Breast epithelium (tissue), 4 donors: Measurements from ENCODE around the gene TNFSF8. TPM values are rescaled to one million over a fixed set of nuclear protein-coding genes. Genes with fewer than 3 reads are reported as not detected.

Experiments used
- DNase-seq, 2 donors: peaks; one replicate each; pipeline ENCODE4 v3.0.0-alpha.2; 2019; ENCODE audit warnings: low spot score in 2 of 2
- H3K27ac ChIP-seq, 2 donors: fragments of 200-600 bp; sonication (generic) in 1 of 2; one replicate each; pipeline ENCODE4 v1.5.1; 2016 to 2019; ENCODE audit warnings: mild to moderate bottlenecking in 1 of 2
- H3K27me3 ChIP-seq, 2 donors: fragments of 200-600 bp; sonication (generic) in 1 of 2; one replicate each; pipeline versions ENCODE4 v1.5.1 to v1.6.0; 2017 to 2019; ENCODE audit warnings: control low read depth in 1 of 2, mild to moderate bottlenecking in 1 of 2
- H3K36me3 ChIP-seq: fragments of 200-600 bp; one replicate; pipeline ENCODE4 v1.5.1; 2019
- H3K4me1 ChIP-seq, 2 donors: fragments of 200-600 bp; sonication (generic); one replicate each; pipeline ENCODE4 v1.5.1; 2016 to 2019; ENCODE audit warnings: control low read depth in 1 of 2
- H3K4me3 ChIP-seq, 3 donors: fragments of 200-600 bp; sonication (generic); 1 replicate in 2 of 3; 2 replicates in 1 of 3; pipeline ENCODE4 v1.5.1; 2016 to 2019; ENCODE audit warnings: mild to moderate bottlenecking in 3 of 3, moderate library complexity in 2 of 3
- H3K9me3 ChIP-seq, 2 donors: fragments of 200-600 bp; sonication (generic) in 1 of 2; one replicate each; pipeline ENCODE4 v1.5.1; 2016 to 2019; ENCODE audit warnings: control low read depth in 1 of 2
- CTCF ChIP-seq, 3 donors: fragments of 450-650 bp; IDR thresholded peaks; one replicate each; pipeline ENCODE4 v1.5.1; 2016 to 2017; ENCODE audit warnings: antibody characterized with exemption in 3 of 3, mild to moderate bottlenecking in 3 of 3, moderate library complexity in 3 of 3
- POLR2A ChIP-seq: fragments of 450-650 bp; IDR thresholded peaks from one replicate; pipeline ENCODE4 v1.6.1; 2016; ENCODE audit warnings: antibody characterized with exemption, mild to moderate bottlenecking, moderate library complexity
- POLR2AphosphoS5 ChIP-seq, 3 donors: sonication (generic); formaldehyde crosslinking; IDR thresholded peaks; one replicate each; pipeline ENCODE4 v1.6.1; 2017; ENCODE audit warnings: antibody characterized with exemption in 3 of 3
- intact Hi-C: fragments of 100-400 bp; cut with DNase I; formaldehyde crosslinking; loops from one replicate; pipeline ENCODE4 v1.15.1; 2023; ENCODE audit warnings: low total_unique reads
- total RNA-seq, 3 donors: library from RNA; depleted of rRNA; stranded (reverse); fragments of >200 nt; gene quantifications; one replicate each; pipeline ENCODE4 v1.1.0, GENCODE V29; 2016

The TNFSF8 gene
- total RNA-seq, 3 donors from 2014 or later: 2.6 to 9.8 (median 4.7) TPM

GRCh38 chr9:114936581-114936980, 6.2 kb upstream of the TNFSF8 start:
- intact Hi-C loops: no loop called here
- no peak for DNase-seq
- no peaks in the 10 kb centered on the region for H3K36me3 ChIP-seq
- H3K9me3 ChIP-seq: no peaks in the 10 kb centered on the region
- H3K27ac ChIP-seq: no peak overlapping the region
- TF ChIP-seq CTCF (IDR thresholded peaks at IDR 0.05) (no peak), POLR2A (no peak), POLR2AphosphoS5 (IDR thresholded peaks at IDR 0.05) (no peak)
- no peaks in the 10 kb centered on the region for H3K27me3 ChIP-seq
- no peaks in the 10 kb centered on the region for H3K4me1 ChIP-seq
- H3K4me3 ChIP-seq: no peak overlapping the region

GRCh38 chr9:114935119-114935518, 4.7 kb upstream of the TNFSF8 start:
- Histone ChIP-seq H3K36me3 (no peaks in the 10 kb centered on the region), H3K27ac (no peak overlapping the region), H3K9me3 (no peaks in the 10 kb centered on the region), H3K27me3 (no peaks in the 10 kb centered on the region), H3K4me3 (no peak overlapping the region), H3K4me1 (no peaks in the 10 kb centered on the region)
- DNase-seq: no peak
- no peak for TF ChIP-seq POLR2A
- no peak for TF ChIP-seq POLR2AphosphoS5 (IDR thresholded peaks at IDR 0.05)
- TF ChIP-seq CTCF (IDR thresholded peaks at IDR 0.05): no peak
- intact Hi-C loops: no loop called here

- DNase-seq: no peak
- H3K4me3 ChIP-seq: no peak overlapping the region
- intact Hi-C loops: no loop called here
- no peaks in the 10 kb centered on the region for H3K4me1 ChIP-seq
- no peaks in the 10 kb centered on the region for H3K9me3 ChIP-seq
- H3K27me3 ChIP-seq: no peaks in the 10 kb centered on the region
- H3K36me3 ChIP-seq: no peaks in the 10 kb centered on the region
- no peak overlapping the region for H3K27ac ChIP-seq
- TF ChIP-seq CTCF (IDR thresholded peaks at IDR 0.05): no peak
- no peak for TF ChIP-seq POLR2AphosphoS5 (IDR thresholded peaks at IDR 0.05)
- TF ChIP-seq POLR2A: no peak
Measured at GRCh38 chr9:114932502-114932901, 2.1 kb upstream of the TNFSF8 start.

GRCh38 chr9:114931407-114931806, 1.0 kb upstream of the TNFSF8 start:
- no peak for TF ChIP-seq CTCF (IDR thresholded peaks at IDR 0.05)
- TF ChIP-seq POLR2A: no peak
- TF ChIP-seq POLR2AphosphoS5 (IDR thresholded peaks at IDR 0.05): no peak
- Histone ChIP-seq H3K4me1 (no peaks in the 10 kb centered on the region), H3K27ac (no peak overlapping the region), H3K27me3 (no peaks in the 10 kb centered on the region), H3K4me3 (no peak overlapping the region), H3K36me3 (no peaks in the 10 kb centered on the region), H3K9me3 (no peaks in the 10 kb centered on the region)
- DNase-seq: no peak
- intact Hi-C loops: no loop called here

GRCh38 chr9:114929201-114929600, 1.2 kb downstream of the TNFSF8 start:
- Histone ChIP-seq H3K27ac (no peak overlapping the region), H3K4me1 (no peaks in the 10 kb centered on the region), H3K36me3 (no peaks in the 10 kb centered on the region), H3K4me3 (peak overlapping the region in 2 of 3 donors; percentile 23 to 24), H3K27me3 (no peaks in the 10 kb centered on the region), H3K9me3 (no peaks in the 10 kb centered on the region)
- intact Hi-C loops: no loop called here
- TF ChIP-seq CTCF (IDR thresholded peaks at IDR 0.05): no peak
- TF ChIP-seq POLR2A: no peak
- no peak for TF ChIP-seq POLR2AphosphoS5 (IDR thresholded peaks at IDR 0.05)
- no peak for DNase-seq
